Measurements from ENCODE around the gene CCDC40.

The CCDC40 gene

DNA sequence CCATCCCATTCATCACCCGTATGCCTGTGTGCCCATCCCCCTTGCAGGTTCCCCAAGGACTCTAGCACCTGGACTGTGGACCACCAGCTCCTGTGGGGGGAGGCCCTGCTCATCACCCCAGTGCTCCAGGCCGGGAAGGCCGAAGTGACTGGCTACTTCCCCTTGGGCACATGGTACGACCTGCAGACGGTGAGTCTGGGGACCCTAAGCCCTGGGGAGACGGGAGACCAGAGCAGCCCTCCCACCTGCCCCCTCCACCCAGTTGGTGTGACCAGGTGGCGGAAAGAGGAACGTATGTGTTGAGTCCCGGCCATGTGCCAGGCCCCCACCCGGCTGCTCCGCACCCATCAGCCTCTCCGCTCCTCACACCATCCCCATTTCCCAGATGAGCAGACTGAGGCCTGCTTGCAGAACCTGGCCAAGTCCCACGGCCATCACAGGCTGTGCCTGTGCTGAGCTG, 80.5 kb downstream of the CCDC40 start:
- Histone ChIP-seq H3K36me3 (ENCODE audit: control insufficient read depth, insufficient read depth, low read length) (no peaks in the 10 kb centered on the region), H3K4me3 (replicated peaks; ENCODE audit: low read depth, low read length) (no peak overlapping the region), H3K27me3 (replicated peaks; ENCODE audit: control insufficient read depth, insufficient read depth, low read length) (no peaks in the 10 kb centered on the region)
- TF ChIP-seq, protein P1, sequence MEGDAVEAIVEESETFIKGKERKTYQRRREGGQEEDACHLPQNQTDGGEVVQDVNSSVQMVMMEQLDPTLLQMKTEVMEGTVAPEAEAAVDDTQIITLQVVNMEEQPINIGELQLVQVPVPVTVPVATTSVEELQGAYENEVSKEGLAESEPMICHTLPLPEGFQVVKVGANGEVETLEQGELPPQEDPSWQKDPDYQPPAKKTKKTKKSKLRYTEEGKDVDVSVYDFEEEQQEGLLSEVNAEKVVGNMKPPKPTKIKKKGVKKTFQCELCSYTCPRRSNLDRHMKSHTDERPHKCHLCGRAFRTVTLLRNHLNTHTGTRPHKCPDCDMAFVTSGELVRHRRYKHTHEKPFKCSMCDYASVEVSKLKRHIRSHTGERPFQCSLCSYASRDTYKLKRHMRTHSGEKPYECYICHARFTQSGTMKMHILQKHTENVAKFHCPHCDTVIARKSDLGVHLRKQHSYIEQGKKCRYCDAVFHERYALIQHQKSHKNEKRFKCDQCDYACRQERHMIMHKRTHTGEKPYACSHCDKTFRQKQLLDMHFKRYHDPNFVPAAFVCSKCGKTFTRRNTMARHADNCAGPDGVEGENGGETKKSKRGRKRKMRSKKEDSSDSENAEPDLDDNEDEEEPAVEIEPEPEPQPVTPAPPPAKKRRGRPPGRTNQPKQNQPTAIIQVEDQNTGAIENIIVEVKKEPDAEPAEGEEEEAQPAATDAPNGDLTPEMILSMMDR (IDR thresholded peaks at IDR 0.05; ENCODE audit: insufficient read depth, low read length, poor library complexity, severe bottlenecking) = no peak
- DNase-seq (ENCODE audit: extremely low read depth, insufficient read length) = no peak

- H3K27me3 ChIP-seq (replicated peaks; ENCODE audit: control insufficient read depth, insufficient read depth, low read length) = no peaks in the 10 kb centered on the region
- H3K36me3 ChIP-seq (ENCODE audit: control insufficient read depth, insufficient read depth, low read length) = no peaks in the 10 kb centered on the region
- H3K4me3 ChIP-seq (replicated peaks; ENCODE audit: low read depth, low read length) = no peak overlapping the region
- TF ChIP-seq, protein P1 (IDR thresholded peaks at IDR 0.05; ENCODE audit: insufficient read depth, low read length, poor library complexity, severe bottlenecking) = no peak
- DNase-seq (ENCODE audit: extremely low read depth, insufficient read length) = no peak
Measured at GRCh38 chr17:80117491-80118401, 81.3 kb downstream of the CCDC40 start.

DNA sequence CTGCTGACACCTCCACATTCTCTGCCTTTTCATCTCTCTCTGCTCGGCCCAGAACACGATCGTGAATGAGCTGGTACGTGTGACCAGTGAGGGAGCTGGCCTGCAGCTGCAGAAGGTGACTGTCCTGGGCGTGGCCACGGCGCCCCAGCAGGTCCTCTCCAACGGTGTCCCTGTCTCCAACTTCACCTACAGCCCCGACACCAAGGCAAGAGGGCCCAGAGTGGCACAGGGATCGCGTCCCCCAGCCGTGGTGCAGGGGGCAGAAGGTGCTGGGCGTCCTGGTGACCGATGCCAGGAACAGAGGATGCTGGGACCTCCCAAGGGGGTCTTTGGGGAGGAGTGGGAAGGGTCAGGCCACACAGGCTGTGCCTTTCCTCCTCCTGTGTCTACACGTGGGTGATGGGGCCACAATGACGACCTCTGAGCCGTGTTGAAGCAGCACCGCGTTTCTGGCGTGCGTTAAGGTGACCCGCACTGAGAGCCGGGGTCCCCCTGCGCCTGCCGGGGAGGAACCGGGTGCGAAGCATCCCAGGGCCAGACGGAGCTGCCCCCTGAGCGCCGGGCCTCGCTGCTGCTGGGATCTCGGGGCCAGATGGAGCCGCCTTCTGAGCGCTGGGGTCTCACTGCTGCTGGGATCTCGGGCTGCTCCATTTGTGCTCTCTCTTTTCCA, 82.3 kb downstream of the CCDC40 start:
- TF ChIP-seq, protein P1 (IDR thresholded peaks at IDR 0.05; ENCODE audit: insufficient read depth, low read length, poor library complexity, severe bottlenecking) = no peak
- Histone ChIP-seq H3K27me3 (replicated peaks; ENCODE audit: control insufficient read depth, insufficient read depth, low read length) (no peaks in the 10 kb centered on the region), H3K36me3 (ENCODE audit: control insufficient read depth, insufficient read depth, low read length) (no peaks in the 10 kb centered on the region), H3K4me3 (replicated peaks; ENCODE audit: low read depth, low read length) (no peak overlapping the region)
- DNase-seq (ENCODE audit: extremely low read depth, insufficient read length) = no peak

DNA sequence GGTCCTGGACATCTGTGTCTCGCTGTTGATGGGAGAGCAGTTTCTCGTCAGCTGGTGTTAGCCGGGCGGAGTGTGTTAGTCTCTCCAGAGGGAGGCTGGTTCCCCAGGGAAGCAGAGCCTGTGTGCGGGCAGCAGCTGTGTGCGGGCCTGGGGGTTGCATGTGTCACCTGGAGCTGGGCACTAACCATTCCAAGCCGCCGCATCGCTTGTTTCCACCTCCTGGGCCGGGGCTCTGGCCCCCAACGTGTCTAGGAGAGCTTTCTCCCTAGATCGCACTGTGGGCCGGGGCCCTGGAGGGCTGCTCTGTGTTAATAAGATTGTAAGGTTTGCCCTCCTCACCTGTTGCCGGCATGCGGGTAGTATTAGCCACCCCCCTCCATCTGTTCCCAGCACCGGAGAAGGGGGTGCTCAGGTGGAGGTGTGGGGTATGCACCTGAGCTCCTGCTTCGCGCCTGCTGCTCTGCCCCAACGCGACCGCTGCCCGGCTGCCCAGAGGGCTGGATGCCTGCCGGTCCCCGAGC, 82.9 kb downstream of the CCDC40 start:
- Histone ChIP-seq H3K27me3 (replicated peaks; ENCODE audit: control insufficient read depth, insufficient read depth, low read length) (no peaks in the 10 kb centered on the region), H3K36me3 (ENCODE audit: control insufficient read depth, insufficient read depth, low read length) (no peaks in the 10 kb centered on the region), H3K4me3 (replicated peaks; ENCODE audit: low read depth, low read length) (no peak overlapping the region)
- TF ChIP-seq, protein P1 (IDR thresholded peaks at IDR 0.05; ENCODE audit: insufficient read depth, low read length, poor library complexity, severe bottlenecking) = no peak
- DNase-seq (ENCODE audit: extremely low read depth, insufficient read length) = no peak

DNA sequence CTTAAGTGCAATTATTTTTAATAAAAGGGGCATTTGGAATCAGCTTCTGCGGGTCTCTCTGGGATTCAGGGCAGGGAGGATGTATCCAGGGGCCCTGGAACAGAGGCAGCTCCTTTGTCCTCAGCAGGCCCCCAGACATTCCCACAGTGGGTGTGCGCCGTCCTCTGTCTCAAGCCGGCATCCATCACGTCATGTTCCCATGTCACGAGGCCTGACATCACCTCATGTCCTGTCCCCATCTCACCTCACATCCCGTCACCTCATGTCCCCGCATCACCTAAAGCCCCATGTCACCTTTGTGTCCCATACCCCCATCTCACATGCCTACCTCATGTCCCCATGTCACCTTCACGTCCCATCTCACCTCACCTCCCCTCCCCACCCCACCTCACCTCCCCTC, 83.4 kb downstream of the CCDC40 start:
- DNase-seq (ENCODE audit: extremely low read depth, insufficient read length) = no peak
- Histone ChIP-seq H3K36me3 (ENCODE audit: control insufficient read depth, insufficient read depth, low read length) (no peaks in the 10 kb centered on the region), H3K4me3 (replicated peaks; ENCODE audit: low read depth, low read length) (no peak overlapping the region), H3K27me3 (replicated peaks; ENCODE audit: control insufficient read depth, insufficient read depth, low read length) (no peaks in the 10 kb centered on the region)
- TF ChIP-seq, protein P1 (IDR thresholded peaks at IDR 0.05; ENCODE audit: insufficient read depth, low read length, poor library complexity, severe bottlenecking) = no peak

All from GM06990 (cell line).